ENCODE results near the gene TMEM72.
A peak's percentile ranks its signal among the peaks of the same experiment; 100 is the strongest.

The TMEM72 gene

DNA sequence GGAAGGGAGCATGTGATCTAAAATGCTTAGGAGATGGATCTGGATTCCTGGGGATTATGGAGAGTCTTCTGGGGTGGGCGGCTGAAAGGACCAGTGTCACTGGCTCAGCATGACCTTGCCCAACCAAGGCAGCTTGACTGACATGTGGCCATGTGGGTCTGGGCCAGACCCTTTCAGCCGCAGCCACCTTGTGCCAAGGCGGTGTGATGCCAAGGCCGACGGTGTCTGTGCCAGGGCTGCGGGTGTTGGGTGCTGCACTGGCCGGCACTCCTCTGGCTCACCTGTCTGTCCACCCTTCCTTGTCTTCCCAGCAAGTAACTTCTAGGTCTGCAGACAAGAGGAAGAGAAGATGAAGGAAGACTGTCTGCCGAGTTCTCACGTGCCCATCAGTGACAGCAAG lies 58.7 kb downstream of the TMEM72 start:
- no peak for DNase-seq

DNA sequence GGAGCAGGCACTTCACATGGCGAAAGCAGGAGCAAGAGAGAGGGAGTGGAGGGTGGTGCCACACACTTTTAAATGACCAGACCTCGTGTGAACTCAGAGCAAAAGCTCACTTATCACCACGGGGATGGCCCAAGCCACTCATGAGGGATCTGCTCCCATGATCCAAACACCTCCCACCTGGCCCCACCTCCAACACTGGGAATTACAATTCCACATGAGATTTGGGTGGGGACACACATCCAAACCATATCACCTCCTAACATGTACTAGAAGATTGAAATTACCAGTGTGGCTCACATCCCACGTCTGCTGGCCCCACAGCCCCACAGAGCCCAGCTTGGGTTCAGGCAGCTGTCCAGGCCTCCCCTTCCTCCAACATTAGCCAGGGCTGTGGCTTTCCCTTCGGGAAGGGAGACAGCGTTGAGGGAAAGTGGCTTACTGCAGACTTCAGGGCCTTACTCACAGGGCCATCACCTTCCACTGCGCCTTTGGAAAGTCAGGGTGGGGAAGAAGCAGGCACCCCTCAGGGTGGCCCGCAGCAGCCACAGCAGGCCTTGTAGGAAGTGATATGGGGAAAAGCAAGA lies 59.8 kb downstream of the TMEM72 start:
- DNase-seq = no peak

DNA sequence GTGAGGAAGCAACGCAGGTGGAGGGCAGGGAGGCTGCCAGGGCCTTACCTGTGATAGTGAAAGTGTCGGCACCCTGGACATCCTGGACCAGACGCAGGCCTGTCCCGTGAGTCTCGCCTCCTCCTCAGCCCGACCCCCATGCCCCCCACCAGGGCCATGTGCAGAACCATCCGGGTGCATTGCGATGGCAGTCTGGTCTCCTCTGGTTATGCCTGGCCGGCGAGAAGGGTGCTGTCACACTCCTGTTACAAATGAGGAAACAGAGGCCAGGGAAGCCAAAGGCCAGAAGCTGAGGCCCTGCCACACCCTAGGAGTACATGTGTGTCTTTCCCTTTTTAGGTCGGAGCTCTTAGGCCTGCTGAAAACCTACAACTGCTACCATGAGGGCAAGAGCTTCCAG lies 60.3 kb downstream of the TMEM72 start:
- DNase-seq = no peak

DNA sequence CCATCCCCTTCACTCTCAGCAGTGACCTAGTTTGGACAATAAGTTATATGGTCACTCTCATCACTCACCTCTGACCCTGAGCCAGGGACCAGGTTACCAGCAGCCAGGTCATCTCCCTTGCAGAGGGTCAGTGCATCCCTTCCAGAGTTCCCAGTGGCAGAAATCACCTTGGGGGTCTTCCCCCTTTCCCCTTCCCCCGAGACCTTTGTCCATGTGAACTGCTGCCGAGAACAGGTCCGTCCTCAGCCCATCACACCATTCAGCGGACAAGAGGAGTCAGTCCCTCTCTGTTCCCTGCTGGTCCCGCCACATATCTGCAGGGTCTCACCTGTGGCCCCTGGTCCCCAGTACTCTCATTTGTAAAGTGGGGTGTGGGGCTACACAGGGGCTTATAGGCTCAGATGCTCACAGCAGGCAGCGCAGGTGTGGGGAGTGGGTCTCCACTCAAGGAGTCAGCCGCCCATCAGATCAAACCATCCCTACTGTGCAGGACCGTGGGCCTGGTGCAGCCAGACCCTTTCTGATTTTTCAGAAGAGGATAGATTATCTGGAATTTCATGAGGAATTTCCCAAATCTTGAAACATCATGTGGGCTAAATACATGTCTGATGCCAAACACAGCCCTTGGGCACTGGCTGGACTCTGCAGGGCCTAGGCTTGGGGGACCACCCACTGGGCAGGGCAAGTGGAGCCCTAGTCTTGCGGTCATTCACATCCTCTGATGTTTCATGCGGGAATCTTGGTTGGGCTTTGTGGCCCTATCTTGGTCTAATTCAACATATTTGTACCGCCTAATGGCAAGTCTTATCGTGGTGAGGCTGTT lies 61.0 kb downstream of the TMEM72 start:
- DNase-seq = no peak

DNA sequence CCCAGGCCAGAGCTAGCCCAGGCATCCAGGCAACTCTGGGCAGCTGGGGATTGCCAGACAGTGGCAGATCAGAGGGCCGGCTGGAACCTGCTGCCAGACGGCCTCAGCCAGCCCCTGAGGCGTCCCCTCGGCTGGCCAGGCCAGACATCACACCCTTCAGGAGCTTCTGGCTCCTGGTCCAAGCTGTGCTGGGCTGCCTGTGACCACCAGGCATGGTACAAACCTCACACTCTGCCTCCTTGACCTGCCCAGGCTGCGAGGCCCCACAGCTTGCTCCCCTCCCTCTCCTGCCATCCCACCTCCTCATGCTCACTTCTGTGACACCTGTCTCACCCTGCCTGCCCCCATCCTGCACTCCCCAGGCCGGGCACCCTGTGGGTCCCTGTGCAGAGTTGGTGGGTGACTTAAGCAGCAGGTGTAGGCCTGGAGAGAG lies 61.8 kb downstream of the TMEM72 start:
- DNase-seq = no peak

DNA sequence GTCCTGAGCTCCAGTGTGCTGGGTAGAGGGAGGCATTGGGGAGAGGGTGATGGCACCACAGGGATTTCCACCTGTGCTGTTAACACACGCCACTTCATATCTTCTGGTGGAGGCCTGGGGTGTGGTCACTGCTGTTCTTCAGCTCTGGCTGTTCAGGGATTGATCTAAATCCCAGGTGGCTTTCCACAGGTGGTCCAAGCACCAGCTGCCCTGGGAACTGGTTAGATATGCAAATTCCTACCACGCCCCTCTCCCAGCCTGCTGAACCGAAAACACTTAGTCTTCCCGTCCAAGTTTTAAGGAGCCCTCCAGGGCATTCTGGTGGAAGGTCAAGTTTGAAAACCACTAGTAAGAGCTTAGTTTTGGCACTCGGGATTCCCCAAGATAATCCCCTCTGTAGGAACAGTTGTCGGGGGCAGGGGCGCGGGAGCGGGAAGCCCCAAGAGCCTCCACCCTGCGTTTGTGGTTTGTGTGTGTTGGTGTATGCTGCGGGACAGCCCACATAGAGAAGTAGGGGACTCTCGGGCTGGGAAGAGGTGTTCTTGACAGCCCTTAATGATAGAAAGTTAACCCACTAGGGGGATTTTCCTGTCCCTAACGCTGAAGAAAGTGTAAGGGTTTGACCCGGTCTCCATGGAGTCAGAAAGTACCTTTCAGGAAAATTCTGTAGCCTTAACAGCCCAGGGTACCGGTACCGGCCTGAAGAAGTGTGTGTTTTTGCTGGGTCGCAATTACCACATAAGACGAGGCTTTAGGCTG lies 62.4 kb downstream of the TMEM72 start:
- no peak for DNase-seq

DNA sequence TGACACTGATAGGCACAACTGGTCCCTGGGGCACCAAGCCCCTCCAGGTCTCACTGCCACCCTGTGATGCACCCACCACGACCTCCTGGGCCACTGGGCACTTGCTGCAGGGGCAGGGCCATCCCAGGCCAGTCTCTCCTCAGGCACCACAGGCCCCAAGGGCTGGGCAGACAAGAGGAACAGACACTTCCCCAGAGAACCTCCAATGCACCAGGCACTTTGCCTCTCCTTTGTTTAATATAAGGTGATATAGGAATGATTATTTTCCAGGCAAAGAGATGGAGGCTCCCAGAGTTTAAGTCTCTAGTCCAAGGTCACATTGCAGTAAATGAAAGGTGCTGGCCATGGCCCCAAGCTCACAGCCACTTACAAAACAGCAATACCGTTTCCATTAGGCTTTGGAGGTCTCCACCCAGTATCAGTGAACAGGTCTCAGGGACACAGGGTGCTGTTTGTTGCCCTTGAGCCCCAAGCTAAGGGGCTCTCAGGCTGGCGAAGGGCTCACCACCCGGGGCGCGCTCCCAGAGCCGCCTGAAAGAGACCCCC lies 63.0 kb downstream of the TMEM72 start:
- no peak for DNase-seq

DNA sequence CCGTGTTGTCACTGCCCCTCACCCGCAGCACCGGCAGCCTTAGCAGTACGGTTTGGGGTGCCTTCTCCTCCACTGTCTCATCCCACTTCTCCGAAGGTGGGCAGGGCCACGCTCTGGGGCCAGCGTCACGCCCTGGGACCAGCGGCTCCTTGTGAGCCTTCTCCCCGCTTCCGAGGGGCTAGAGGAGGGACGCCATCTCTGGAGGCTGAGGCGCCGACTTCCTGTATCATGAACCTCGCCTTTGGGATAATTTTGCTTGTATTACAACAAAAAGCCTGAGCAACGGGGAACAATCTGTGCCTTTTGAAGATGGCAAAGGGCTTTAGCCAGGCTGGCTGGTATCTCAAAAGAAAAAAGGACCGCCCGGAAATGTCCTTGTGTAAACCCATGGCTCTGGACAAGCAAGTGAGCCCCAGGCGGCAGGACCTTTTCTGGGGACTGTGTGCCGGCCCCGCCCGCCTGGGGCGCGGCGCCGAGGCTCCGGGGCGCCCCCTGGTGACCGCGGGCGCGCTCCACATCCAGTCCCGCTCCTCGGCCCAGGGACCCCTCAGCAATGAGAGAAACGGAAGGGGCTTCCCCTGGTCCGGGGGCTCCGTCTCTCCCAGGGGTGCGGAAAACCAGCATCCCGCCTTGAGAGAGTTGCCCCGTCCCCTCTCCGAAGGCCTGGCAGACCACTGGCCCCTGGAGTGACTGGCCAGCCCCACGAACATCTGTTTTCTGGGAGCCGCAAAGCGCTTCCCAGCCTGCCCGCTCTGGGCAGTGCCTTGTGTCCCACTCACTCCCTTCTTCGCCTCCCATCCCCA lies 63.7 kb downstream of the TMEM72 start:
- DNase-seq = peak; percentile 78

DNA sequence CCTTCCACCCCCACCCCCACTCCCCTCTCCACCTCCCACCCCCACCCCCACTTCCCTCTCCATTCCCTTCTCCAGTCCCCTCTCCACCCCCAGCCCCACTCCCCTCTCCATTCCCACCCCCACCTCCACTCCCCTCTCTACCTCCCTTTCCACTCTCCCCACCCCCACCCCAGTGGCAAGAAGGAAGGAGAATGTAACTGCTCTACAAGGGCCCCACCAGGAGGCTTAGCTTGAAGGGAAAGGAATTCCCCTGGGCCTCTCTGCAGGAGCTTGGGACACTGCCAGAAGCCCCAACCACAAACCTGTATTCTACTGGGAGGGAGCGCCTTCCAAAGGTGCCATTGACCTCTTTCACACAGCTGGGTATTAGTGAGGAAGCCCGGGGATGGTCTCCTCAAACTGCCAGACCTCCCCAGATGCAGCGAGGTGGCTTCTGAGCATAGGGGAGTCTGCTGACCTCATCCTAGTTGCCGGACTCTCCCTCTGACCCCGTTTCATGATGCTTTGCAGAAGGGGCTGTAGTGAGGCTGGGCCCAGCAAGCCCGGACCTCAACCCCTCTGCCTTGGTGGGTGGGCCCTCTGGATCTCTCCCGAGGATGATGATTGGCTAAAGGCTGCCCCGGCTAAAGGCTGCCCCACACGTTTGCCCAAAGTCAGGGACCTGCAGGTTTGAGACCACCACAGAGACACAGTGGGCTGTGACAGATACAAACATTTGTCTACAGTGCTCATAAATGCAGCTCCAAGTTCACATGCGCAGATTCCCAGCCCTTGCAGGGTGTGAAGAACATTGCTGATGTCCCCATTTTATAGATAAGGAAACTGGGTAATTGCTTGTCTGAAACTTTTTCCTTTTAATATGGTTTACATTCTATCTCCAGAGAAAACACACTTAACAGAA lies 64.5 kb downstream of the TMEM72 start:
- DNase-seq = no peak

DNA sequence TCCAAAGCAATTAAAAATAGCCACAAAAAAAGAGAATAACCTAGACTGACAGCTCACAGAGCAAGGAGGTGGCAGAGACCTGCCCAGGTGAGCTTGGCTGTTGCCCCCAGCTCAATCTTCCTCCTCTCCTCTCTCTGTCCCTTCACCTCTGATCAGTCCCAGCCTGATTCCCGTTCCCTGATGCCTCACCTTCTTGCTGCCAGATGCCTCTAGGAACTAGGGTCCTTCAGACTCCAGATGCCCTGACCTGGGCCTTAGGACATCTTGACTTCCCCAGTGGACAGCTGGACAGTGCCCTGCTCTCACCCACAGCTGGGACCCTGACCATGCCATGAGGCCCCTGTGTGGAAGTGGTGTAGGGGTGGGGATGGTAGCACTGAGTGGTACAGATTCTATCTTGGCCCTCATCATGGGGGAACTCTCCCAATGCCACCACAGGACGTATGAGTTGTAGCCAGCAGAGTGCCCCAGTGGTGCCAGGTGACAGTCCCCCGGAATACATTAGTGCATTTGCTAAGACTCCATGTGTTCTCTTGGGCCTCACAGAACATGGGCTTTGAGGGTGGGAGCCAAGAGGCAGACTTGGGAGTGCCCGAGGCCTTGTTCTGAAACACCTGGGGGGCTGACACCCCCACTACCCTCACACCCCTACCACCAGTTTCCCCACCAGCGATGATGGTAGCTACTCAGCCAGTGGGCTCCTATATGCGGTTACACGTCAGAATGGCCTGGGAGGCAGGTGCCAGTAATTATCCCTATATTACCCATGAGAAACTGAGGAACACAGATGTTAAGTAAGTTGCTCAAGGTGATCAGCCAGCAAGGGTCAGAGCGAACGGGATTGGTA lies 65.4 kb downstream of the TMEM72 start:
- DNase-seq = no peak

DNA sequence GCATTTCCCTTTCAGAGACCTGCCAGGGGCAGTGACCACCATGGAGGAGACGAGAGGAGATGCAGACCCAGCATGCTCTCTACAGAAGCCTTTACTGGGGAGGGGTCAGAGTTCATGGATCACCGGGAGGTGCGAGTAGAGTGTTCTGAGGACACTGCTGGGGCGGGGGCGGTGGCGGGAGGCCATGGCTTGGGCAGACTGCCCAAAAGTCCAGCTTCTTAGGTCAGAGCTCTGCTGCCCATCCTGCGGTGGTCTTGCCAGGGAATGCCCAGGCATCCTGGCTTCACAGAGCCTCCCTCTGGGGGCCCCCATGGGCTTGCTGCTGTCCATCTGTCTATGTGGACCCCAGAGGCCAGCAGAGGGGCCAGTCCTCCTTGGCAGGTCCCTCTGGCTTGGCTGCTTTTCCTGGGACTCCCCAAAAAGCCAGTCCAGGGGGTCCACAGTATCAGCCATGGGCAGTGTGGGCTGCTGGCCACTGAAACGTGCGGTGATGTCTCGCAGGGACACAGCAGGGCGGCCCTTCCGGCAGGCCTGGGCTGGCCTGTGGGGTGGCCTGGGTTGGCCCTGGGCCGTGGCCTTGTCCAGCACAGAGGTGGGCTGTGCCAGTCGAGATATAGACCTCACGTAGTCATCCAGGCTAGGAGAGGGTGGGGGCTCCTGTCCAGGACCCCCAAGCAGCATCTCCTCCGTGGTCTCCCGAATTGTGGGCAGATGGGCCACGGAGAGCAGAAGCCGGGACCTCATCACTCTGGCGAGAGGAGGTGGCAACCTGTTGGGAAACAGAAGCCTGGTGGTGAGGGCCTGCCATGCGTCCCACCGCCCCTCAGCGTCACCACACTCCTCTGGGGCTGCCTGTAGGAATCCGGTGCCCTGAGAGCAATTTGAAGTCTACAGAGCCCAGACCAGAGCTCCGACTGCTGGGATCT lies 66.4 kb downstream of the TMEM72 start:
- DNase-seq = no peak

DNA sequence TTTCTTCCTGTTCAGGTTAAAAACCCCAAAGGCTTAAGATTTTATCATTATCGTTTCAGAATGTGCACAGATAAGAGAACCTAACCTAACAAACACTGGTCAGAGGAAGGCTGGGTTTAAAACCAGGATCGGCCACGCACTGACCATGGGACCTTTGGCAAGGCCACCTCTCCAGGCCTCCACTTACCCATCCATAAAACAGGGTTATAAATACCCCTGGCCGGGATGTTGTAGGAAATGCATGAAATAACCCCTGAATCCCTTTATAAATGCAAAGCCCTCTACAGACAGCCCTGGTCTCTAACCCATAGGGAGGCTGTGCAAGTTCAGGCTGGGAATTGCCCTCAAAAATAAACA lies 67.1 kb downstream of the TMEM72 start:
- DNase-seq = no peak

DNA sequence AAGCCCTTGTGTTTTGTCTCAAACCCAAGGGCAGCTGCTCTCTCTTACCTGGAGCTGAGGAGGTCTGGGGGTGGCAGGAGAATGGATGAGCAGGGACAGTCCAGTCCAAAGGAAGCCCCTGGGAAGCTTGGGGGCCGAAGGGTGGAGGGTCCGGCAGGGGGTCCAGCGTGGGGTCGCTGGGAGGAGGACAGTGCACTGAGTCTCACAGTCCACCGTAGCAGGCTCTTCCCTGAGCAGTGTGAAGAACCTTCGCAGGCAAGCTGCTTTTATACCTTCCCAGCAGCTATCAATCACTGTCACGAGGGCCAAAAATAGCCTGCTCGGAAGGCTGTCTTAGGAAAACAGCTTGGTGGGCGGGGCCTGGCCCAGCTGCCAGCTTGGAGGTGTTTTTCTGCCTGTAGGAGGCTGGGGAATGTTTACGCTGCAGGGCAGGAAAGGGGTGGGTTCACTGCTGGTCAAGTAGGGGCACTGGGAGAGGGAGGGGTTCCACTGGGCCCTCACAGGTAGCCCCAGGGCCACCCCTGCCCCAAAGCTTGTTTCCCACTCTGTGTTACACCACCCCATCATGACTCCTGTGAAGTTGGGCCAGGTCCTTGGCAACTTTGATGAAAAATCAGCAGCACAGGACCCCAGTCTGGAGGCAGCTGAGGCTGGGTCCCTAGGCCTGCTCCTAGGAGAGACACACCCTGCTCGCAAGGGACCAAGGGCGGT lies 67.6 kb downstream of the TMEM72 start, which contains the start of gene DEPP1:
TSS of gene DEPP1 (minus strand) at position 240 of the 711 bp plus-strand sequence. CDS start 779 bp downstream, outside the sequence.
- no peak for DNase-seq

DNA sequence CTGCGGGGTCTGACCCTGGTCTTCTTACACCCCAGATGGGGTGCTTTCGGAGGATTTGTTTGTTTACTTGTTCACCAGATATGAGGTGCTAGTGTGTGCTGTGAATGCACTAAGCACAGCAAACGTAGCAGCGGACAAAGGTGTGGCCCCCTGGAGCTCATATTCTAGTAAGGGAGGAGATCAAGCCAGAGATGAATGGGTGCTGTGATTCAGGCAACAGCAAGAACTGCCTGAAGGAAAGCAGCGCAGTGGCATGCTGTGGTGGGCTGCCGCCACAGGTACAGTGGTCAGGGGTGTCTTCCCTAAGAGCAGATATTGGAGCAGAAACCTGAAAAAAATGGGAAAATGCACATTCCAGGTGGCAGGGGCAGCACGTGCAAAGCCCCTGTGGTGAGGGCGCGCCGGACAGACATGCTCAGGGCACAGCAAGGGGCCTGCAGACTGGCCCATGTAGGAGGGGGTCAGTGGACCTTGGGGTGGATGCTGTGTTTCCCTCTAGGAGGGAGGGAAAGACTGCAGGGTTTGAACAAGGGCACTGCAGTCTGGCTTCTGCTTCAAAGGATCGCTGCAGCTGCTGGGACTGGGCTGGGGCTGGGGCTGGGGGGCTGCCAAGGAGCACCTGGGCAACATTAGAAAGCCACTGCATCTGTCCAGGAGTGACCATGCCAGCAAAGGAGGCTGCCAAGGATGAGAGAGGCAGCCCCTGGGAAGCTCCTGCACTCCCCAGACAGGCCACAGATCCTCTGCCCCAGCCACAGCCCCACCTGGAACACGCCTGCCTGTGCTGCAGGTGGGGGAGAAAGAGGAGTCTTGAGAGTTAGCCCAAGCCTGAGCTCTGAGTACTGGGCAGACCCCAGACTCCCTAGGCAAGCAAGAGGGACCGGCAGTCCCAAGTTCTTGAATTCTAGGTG lies 68.4 kb downstream of the TMEM72 start:
- no peak for DNase-seq

DNA sequence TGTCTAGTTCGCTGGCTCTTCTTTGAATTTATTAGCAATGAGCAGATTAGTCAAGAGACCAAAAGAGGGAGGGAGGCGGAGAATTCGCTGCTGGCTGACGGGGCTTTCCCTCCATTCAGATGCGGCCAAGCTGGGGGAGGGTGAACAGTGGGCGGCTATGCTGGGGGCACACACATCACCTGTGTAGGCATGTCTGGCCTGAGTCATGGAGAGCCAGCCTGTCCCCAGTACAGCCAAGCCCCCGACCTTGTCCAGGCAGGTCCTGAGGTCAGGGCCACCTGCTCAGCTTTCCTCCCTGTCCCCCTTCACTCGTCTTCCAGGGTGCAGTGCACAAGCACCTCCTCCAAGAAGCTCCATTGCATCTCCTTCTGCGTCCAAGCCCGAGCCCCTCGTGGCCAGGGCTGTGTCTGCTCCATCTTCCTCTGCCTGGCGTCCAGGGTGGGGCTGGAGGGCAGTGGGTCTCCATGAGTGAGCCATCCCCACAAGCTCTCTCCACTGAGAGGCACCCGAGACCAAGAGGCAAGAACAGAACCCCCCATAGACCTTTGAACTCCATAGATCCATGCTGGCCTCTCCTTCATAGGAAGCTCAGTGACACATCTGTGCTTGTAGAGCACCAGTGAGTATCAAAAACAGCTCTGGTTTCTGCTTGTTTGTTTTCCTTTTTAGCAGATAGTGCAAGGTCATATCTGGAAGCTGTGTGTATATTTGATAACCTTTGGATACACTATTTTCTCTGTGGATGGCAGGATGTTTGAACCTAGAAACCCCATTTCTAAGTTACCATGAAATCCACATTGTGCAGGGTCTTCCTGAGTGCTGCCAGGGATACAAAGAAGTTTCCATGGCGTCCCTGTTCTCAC lies 69.4 kb downstream of the TMEM72 start:
- DNase-seq = no peak
